A673 (cell line): ENCODE results near the gene ALX3.

Source experiments
- CTCF ChIP-seq: fragments of 300-800, 200-600 bp; sonication (generic); conservative IDR thresholded peaks from 2 replicates; pipeline ENCODE4 v1.5.1; 2017; ENCODE audit warnings: low read depth, mild to moderate bottlenecking, antibody characterized with exemption, low read length, moderate library complexity, mixed read lengths
- EZH2 ChIP-seq: fragments of 200-600 bp; sonication (generic); IDR thresholded peaks from 2 replicates; pipeline ENCODE4 v1.6.1; 2017; ENCODE audit warnings: borderline replicate concordance, low read depth, mild to moderate bottlenecking, mixed read lengths, antibody characterized with exemption, low read length; ENCODE audit not compliant: poor library complexity, severe bottlenecking

GRCh38 chr1:110049801-110050601 is 20.5 kb downstream of the ALX3 start:
- TF ChIP-seq CTCF = no peak
- no peak for TF ChIP-seq EZH2
